Upper lobe of right lung (tissue), 1 donor: Measurements from ENCODE around the gene DISP2. TPM values are rescaled to one million over a fixed set of nuclear protein-coding genes. Genes with fewer than 3 reads are reported as not detected.

Experiments used
- ATAC-seq: fragments of 200-7000 bp; cut with Tn5 transposase; one replicate; pipeline ENCODE4 v1.9.1; 2020; ENCODE audit warnings: mild to moderate bottlenecking, moderate library complexity
- DNase-seq: peaks from one replicate; pipeline ENCODE4 v3.0.0-alpha.2; 2020
- H3K27ac ChIP-seq: fragments of 200-600 bp; one replicate; pipeline ENCODE4 v1.8.0; 2022
- H3K27me3 ChIP-seq: fragments of 200-600 bp; one replicate; pipeline ENCODE4 v1.8.0; 2022; ENCODE audit warnings: mild to moderate bottlenecking
- H3K36me3 ChIP-seq: fragments of 200-600 bp; one replicate; pipeline ENCODE4 v1.8.0; 2022
- H3K4me1 ChIP-seq: fragments of 200-600 bp; one replicate; pipeline ENCODE4 v1.8.0; 2022
- H3K4me3 ChIP-seq: fragments of 200-600 bp; one replicate; pipeline ENCODE4 v1.8.0; 2022; ENCODE audit warnings: mild to moderate bottlenecking
- H3K9me3 ChIP-seq: fragments of 200-600 bp; one replicate; pipeline ENCODE4 v1.8.0; 2022
- intact Hi-C: fragments of 100-400 bp; cut with DNase I; formaldehyde crosslinking; loops from one replicate; pipeline ENCODE4 v1.11.0; 2022
- total RNA-seq: library from RNA; stranded (reverse); fragmentation: NEBNext Ultra II Directional; extraction: Animal tissue kit (Norgen Biotek cat#: 25700); gene quantifications from one replicate; pipeline ENCODE4 v1.2.1, GENCODE V29; 2021
- TF ChIP-seq, protein P1 (sequence below): fragments of 200-600 bp; IDR thresholded peaks from one replicate; pipeline ENCODE4 v1.8.0; 2022; ENCODE audit warnings: antibody characterized with exemption
- donor health status: DM: no; HTN: yes; CAD: no; lungs with severe emphysema.

Gene DISP2
- total RNA-seq, 1 donor from 2014 or later = 6.5 TPM

DNA sequence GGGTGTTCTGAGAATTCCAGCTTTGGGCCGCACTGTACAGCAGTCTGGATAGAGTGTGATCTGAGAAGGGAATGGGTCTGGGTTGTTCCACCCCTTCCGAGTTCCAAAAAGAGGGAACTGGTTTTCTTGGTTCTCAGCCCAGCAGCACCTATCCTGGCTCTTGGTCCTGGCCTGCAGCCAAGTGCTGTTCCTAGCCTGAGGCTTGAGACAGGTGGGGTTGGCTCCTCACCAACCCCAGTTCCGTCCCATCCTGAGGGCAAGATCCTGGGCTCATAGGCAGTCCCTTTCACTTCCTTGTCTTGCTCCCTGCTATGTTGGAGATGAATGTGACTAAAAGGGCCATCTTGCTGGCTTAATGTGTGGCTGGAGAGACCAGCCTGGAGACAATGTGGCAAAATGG lies 62.8 kb downstream of the DISP2 start:
- intact Hi-C loops = loop anchor here (5.0 to 10.0 kb wide), 2 partner anchors 56 to 143 kb away; no protein-coding TSS in a partner anchor
- H3K9me3 ChIP-seq = no peaks in the 10 kb centered on the region
- peaks cover 26% of the 10 kb centered on the region for H3K36me3 ChIP-seq
- no peak overlapping the region for H3K4me3 ChIP-seq
- no peaks in the 10 kb centered on the region for H3K27me3 ChIP-seq
- DNase-seq = peak; percentile 90
- H3K27ac ChIP-seq = peak overlapping the region; percentile 17
- H3K4me1 ChIP-seq = peaks cover 20% of the 10 kb centered on the region
- peak; percentile 65 for ATAC-seq
- TF ChIP-seq, protein P1, sequence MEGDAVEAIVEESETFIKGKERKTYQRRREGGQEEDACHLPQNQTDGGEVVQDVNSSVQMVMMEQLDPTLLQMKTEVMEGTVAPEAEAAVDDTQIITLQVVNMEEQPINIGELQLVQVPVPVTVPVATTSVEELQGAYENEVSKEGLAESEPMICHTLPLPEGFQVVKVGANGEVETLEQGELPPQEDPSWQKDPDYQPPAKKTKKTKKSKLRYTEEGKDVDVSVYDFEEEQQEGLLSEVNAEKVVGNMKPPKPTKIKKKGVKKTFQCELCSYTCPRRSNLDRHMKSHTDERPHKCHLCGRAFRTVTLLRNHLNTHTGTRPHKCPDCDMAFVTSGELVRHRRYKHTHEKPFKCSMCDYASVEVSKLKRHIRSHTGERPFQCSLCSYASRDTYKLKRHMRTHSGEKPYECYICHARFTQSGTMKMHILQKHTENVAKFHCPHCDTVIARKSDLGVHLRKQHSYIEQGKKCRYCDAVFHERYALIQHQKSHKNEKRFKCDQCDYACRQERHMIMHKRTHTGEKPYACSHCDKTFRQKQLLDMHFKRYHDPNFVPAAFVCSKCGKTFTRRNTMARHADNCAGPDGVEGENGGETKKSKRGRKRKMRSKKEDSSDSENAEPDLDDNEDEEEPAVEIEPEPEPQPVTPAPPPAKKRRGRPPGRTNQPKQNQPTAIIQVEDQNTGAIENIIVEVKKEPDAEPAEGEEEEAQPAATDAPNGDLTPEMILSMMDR = no peak

DNA sequence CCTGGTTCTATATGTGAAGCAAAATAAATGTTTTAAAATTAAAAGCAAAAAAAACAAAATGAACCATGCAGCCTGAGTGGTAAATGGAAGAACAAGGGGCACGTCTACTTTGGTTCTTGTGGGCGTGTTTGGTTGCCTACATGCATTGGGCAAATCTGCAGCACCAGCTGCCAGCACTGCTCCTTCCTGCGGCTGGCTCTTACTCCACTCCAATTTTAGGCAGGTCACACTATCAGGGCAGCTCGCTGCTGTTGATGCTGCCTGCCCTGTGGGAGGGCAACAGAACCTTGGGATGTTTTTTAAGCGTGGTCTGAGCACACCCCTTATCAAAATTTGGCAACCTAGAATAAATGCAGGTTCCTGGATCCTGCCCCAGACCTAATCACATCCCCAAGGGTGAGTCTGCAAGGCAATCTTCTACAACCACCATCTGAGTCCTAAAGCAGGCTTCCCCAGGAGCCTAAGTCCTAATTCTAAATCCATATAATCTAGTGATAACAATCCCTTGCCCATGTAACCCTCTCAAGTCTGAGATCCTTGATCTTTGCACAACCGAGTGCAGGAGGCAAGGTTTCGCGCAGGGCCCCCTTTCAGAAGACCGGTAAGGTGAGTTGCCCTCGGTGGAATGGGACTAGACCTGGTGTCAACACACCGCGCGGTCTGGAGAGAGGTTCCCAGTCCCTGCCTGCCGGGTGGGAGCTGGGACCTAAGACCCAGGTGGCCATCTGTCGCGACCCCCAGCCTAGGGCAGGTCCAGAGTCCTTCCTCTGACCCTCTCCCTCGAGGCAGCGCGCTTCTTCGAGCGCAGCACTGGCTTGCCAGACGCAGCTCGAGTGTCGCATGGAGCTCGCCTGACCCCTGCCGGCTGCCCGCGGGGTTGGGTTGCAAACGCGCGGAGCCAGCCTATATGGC lies 63.5 kb downstream of the DISP2 start:
- peak; percentile 92 for DNase-seq
- peaks cover 19% of the 10 kb centered on the region for H3K36me3 ChIP-seq
- H3K4me1 ChIP-seq = peaks cover 20% of the 10 kb centered on the region
- H3K4me3 ChIP-seq = no peak overlapping the region
- peak; percentile 94 for ATAC-seq
- H3K9me3 ChIP-seq = no peaks in the 10 kb centered on the region
- intact Hi-C loops = loop anchor here (5.0 to 10.0 kb wide), 2 partner anchors 57 to 144 kb away; no protein-coding TSS in a partner anchor
- no peaks in the 10 kb centered on the region for H3K27me3 ChIP-seq
- TF ChIP-seq, protein P1 = peak; percentile 94
- no peak overlapping the region for H3K27ac ChIP-seq

DNA sequence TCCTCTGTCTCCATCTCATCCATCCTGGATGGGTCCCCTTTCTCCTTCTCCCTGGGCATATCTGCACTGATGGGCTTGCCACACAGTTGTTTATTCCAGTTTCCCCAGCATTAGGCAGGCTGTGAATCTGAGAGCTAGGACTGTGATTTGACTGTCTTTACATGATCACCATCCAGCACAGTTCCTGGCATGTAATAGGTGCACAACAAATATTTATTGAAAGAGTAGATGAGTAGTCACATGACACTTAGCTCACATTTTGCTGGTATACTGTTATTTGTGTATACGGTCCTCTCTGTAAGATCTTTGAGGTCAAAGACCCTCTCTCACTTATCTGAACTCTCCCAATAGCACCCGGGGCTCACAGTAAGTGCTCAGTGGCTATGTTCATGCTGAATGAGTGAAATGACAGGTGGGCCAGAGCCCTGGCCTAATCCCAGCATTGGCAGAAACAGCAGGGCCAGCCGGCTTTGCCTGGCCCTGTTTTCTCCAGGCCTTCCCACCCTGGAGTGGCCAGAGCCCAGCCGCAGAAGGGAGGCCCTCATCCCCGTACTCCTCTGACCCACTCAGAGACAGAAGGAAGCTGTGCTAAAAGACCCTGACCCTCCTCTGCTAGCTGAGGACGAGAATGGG lies 66.6 kb downstream of the DISP2 start:
- H3K4me1 ChIP-seq = peaks cover 20% of the 10 kb centered on the region
- TF ChIP-seq, protein P1 = no peak
- DNase-seq (no peak), ATAC-seq (no peak)
- intact Hi-C loops = loop anchor here (5.0 to 10.0 kb wide), 2 partner anchors 60 to 147 kb away; no protein-coding TSS in a partner anchor
- H3K4me3 ChIP-seq = no peak overlapping the region
- H3K27me3 ChIP-seq = no peaks in the 10 kb centered on the region
- no peaks in the 10 kb centered on the region for H3K36me3 ChIP-seq
- H3K27ac ChIP-seq = no peak overlapping the region
- no peaks in the 10 kb centered on the region for H3K9me3 ChIP-seq

DNA sequence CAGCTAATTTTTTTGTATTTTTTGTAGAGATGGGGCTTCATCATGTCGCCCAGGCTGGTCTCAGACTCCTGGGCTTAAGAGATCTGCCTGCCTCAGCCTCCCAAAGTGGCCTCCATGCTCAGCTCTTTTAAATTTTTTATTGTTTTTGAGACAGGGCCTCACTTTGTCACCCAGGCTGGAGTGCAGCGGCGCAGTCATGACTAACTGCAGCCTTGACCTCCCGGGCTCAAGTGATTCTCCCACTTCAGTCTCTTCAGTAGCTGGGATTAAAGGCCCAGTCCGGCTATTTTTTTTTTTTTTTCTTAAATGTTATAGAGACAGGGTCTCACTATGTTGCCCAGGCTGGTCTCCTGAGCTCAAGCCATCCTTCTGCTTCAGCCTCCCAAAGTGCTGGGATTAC lies 67.7 kb downstream of the DISP2 start:
- H3K4me3 ChIP-seq = no peak overlapping the region
- ATAC-seq = no peak
- no peaks in the 10 kb centered on the region for H3K9me3 ChIP-seq
- no peak for DNase-seq
- H3K27me3 ChIP-seq = no peaks in the 10 kb centered on the region
- H3K27ac ChIP-seq = no peak overlapping the region
- H3K4me1 ChIP-seq = peaks cover 15% of the 10 kb centered on the region
- TF ChIP-seq, protein P1 = no peak
- H3K36me3 ChIP-seq = no peaks in the 10 kb centered on the region
- intact Hi-C loops = loop anchor here (10.0 kb wide), 1 partner anchor 61 kb away; no protein-coding TSS in a partner anchor

DNA sequence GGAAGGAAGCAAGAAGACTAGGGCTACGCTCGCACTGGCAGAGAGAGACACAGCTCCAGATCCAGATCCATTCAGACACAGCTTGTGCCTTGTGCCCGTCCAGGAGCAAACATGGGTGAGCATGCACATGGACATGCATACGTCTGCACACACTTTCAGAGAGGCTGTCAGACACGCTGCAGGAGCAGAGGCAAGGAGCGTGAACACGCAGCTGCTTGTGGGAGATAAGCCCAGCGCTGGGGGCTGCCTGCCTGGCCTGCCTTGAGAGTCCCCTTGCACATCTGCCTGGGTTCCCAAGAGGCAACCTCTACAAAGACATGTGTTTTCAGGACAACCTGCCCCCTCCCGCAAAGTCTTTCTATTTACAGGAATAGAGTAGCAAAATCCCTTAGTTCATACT lies 69.2 kb downstream of the DISP2 start:
- Histone ChIP-seq H3K9me3 (no peaks in the 10 kb centered on the region), H3K4me1 (no peaks in the 10 kb centered on the region), H3K27ac (no peak overlapping the region), H3K36me3 (no peaks in the 10 kb centered on the region), H3K4me3 (no peak overlapping the region), H3K27me3 (no peaks in the 10 kb centered on the region)
- DNase-seq (no peak), ATAC-seq (no peak)
- TF ChIP-seq, protein P1 = no peak
- intact Hi-C loops = loop anchor here (10.0 kb wide), 1 partner anchor 62 kb away; no protein-coding TSS in a partner anchor
